Neural progenitor cell (in vitro differentiated cells): Measurements from ENCODE around the gene COL15A1. TPM values are rescaled to one million over a fixed set of nuclear protein-coding genes. Genes with fewer than 3 reads are reported as not detected.

ENCODE experiments used
- DNase-seq: peaks from one replicate; pipeline ENCODE4 v3.0.0-alpha.2; 2016; ENCODE audit warnings: low spot score
- H2AFZ ChIP-seq: fragments of 200-600 bp; sonication (generic); replicated peaks from 2 replicates; pipeline ENCODE4 v1.6.1; 2016; ENCODE audit warnings: antibody characterized with exemption
- H3F3A ChIP-seq: fragments of 200-600 bp; sonication (generic); 2 replicates; pipeline ENCODE4 v1.6.1; 2016; ENCODE audit warnings: antibody characterized with exemption, low read depth
- H3K27ac ChIP-seq: fragments of 200-600 bp; sonication (generic); 2 replicates; pipeline ENCODE4 v1.5.1; 2016; ENCODE audit warnings: mild to moderate bottlenecking
- H3K27me3 ChIP-seq: fragments of 200-600 bp; sonication (generic); 2 replicates; pipeline ENCODE4 v1.6.1; 2016; ENCODE audit warnings: mild to moderate bottlenecking, moderate library complexity
- H3K36me3 ChIP-seq: fragments of 200-600 bp; sonication (generic); 2 replicates; pipeline ENCODE4 v1.5.1; 2016
- H3K4me1 ChIP-seq: fragments of 200-600 bp; sonication (generic); 2 replicates; pipeline ENCODE4 v1.6.1; 2016; ENCODE audit warnings: mixed run types
- H3K4me2 ChIP-seq: fragments of 200-600 bp; sonication (generic); 2 replicates; pipeline ENCODE4 v1.6.1; 2016
- H3K4me3 ChIP-seq: fragments of 200-600 bp; sonication (generic); 2 replicates; pipeline ENCODE4 v1.5.1; 2016
- H3K79me2 ChIP-seq: fragments of 200-600 bp; sonication (generic); 2 replicates; pipeline ENCODE4 v1.6.1; 2016; ENCODE audit warnings: low read depth
- H3K9ac ChIP-seq: fragments of 200-600 bp; sonication (generic); 2 replicates; pipeline ENCODE4 v1.6.1; 2016
- H3K9me3 ChIP-seq: fragments of 200-600 bp; sonication (generic); 2 replicates; pipeline ENCODE4 v1.5.1; 2016; ENCODE audit warnings: low read depth
- H4K20me1 ChIP-seq: fragments of 200-600 bp; sonication (generic); 2 replicates; pipeline ENCODE4 v1.6.1; 2016; ENCODE audit warnings: low read depth
- H3K27ac Mint-ChIP-seq: 3 replicates; pipeline ENCODE4 v1.8.0; 2021; ENCODE audit warnings: mixed read lengths
- H3K27me3 Mint-ChIP-seq: 2 replicates; pipeline ENCODE4 v1.8.0; 2022; ENCODE audit warnings: low read depth, mild to moderate bottlenecking, inconsistent platforms, moderate library complexity, mixed read lengths; ENCODE audit not compliant: insufficient read depth
- H3K36me3 Mint-ChIP-seq: 3 replicates; pipeline ENCODE4 v1.8.0; 2021; ENCODE audit warnings: mixed read lengths
- H3K4me1 Mint-ChIP-seq: 3 replicates; pipeline ENCODE4 v1.8.0; 2021; ENCODE audit warnings: mixed read lengths
- H3K4me3 Mint-ChIP-seq: 3 replicates; pipeline ENCODE4 v1.8.0; 2021; ENCODE audit warnings: mild to moderate bottlenecking, moderate library complexity, mixed read lengths
- H3K9me3 Mint-ChIP-seq: 3 replicates; pipeline ENCODE4 v1.8.0; 2020; ENCODE audit warnings: mixed read lengths
- EZH2 ChIP-seq: fragments of 200-600 bp; sonication (generic); IDR thresholded peaks from 2 replicates; pipeline ENCODE4 v1.6.1; 2017; ENCODE audit warnings: antibody characterized with exemption, mild to moderate bottlenecking, moderate library complexity
- EZH2phosphoT487 ChIP-seq: fragments of 200-600 bp; sonication (generic); IDR thresholded peaks from 2 replicates; pipeline ENCODE4 v1.6.1; 2017; ENCODE audit warnings: antibody characterized with exemption
- total RNA-seq: library from RNA; depleted of rRNA; stranded (reverse); fragments of >200 nt; gene quantifications from 2 replicates; pipeline ENCODE4 v1.2.3, GENCODE V29; 2015; ENCODE audit warnings: low replicate concordance
- TF ChIP-seq, protein P1 (sequence below): fragments of 200-600 bp; sonication (generic); IDR thresholded peaks from 2 replicates; pipeline ENCODE4 v1.5.1; 2017; ENCODE audit warnings: antibody characterized with exemption, mild to moderate bottlenecking

The COL15A1 gene
- total RNA-seq, 1 donor from 2014 or later: 3.2 TPM

DNA sequence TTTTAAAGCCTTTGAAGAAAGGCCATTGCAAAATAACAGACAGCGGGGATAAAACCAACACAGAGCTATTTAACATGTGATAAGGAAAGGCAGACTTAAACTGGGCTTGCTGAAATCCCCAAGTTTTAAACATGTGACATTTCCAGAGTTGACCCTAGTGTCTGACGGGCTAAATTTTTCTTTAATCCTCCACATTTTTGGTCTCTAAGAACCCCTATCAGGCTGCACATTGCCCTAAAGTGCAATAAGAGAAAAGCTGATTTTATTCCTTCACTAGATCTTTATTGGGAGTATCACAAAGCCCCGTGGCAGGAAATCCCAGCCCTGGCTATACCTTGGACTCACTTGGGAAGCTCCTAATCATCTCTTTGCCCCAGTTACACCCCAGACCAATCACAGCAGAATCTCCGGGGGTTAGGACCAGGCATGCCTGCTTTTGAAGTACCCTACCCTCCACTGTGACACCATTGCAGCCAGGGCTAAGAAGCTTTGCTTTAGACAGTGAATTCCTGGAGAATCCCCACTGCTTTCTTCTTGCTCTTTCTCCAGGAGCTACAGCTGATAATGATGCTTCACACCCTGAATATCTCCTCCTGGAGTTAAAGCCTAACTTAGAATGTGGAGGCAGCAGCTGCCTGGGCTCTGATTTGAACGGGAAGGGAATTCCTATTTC lies 20.1 kb upstream of the COL15A1 start:
- no peaks in the 10 kb centered on the region for H3K36me3 ChIP-seq
- no peaks in the 10 kb centered on the region for H3K36me3 Mint-ChIP-seq
- DNase-seq: peak; percentile 49
- H3K27me3 ChIP-seq: no peaks in the 10 kb centered on the region
- H3K27me3 Mint-ChIP-seq: peaks cover 4% of the 10 kb centered on the region
- H4K20me1 ChIP-seq: no peaks in the 10 kb centered on the region
- no peaks in the 10 kb centered on the region for H3K79me2 ChIP-seq
- H3K27ac ChIP-seq: no peak overlapping the region
- no peaks in the 10 kb centered on the region for H3K9me3 Mint-ChIP-seq
- H3K4me2 ChIP-seq: peak overlapping the region; percentile 8
- peaks cover 31% of the 10 kb centered on the region for H3K4me1 ChIP-seq
- no peak overlapping the region for H3K4me3 Mint-ChIP-seq
- H3K9me3 ChIP-seq: no peaks in the 10 kb centered on the region
- no peak overlapping the region for H3K27ac Mint-ChIP-seq
- no peak overlapping the region for H3K4me3 ChIP-seq
- peaks cover 16% of the 10 kb centered on the region for H3F3A ChIP-seq
- H2AFZ ChIP-seq: no peak overlapping the region
- H3K4me1 Mint-ChIP-seq: peaks cover 30% of the 10 kb centered on the region
- no peak overlapping the region for H3K9ac ChIP-seq
- TF ChIP-seq EZH2phosphoT487 (no peak), EZH2 (no peak)
- TF ChIP-seq, protein P1, sequence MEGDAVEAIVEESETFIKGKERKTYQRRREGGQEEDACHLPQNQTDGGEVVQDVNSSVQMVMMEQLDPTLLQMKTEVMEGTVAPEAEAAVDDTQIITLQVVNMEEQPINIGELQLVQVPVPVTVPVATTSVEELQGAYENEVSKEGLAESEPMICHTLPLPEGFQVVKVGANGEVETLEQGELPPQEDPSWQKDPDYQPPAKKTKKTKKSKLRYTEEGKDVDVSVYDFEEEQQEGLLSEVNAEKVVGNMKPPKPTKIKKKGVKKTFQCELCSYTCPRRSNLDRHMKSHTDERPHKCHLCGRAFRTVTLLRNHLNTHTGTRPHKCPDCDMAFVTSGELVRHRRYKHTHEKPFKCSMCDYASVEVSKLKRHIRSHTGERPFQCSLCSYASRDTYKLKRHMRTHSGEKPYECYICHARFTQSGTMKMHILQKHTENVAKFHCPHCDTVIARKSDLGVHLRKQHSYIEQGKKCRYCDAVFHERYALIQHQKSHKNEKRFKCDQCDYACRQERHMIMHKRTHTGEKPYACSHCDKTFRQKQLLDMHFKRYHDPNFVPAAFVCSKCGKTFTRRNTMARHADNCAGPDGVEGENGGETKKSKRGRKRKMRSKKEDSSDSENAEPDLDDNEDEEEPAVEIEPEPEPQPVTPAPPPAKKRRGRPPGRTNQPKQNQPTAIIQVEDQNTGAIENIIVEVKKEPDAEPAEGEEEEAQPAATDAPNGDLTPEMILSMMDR: no peak

DNA sequence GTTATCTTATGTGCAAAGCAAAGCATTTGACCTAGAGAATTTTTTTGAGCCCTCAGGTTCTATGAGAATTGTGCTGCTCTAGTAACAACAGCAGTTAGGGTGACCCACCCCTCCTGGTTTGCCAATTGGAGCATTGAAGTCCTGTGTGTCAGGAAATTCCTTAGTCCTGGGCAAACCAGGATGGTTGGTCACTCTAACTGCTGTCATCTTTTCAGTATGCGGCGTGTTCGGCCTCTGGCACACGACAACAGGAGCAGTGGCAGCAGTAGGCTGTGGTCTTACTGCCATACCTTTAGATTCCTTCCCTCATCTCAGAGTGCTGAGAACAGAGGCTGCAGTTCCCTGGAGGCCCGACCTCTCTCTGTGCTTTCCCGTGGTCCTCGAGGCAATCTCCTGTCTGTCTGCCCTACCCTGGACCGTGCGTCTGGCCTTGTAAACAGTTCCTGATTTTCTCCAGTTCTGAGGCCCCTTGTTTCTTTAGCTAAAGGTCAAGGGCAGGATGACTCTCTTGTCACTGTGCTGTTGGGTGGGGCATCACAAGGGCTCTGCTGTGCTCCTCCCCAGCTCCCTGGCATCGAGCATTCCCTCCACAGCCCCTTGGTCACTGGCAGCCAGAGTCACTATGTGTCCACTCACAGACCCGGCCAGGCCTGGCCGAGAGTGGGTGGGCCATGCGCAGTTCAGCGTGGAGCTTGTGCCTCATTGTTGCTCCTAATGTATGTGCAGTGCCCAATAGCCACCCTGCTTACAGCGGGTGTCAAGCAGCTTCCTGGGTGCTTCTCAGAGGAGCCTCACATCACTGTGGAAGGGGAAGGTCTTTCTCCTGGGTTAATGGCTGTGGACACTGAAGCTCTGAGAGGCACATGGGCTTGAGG lies 18.5 kb upstream of the COL15A1 start:
- H3K4me3 ChIP-seq: no peak overlapping the region
- no peak for DNase-seq
- H3K4me1 Mint-ChIP-seq: peaks cover 30% of the 10 kb centered on the region

DNA sequence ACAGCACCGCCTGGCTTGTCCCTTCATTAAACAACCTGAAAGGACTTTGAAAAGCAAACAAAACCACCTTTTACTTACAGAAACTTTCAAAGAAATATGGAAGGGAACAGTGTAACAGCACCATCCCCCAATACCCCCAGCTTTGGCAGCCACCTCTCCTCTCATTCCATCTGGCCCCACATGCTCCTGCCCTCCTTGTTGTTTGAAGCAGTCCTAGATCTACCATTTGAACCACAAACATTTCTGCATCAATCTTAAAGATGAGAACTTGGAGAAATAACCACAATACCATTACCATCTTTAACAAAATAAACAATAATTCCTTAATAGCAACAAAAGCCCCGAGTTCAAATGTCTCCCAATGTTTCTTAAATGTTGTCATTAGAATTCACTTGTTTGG lies 17.8 kb upstream of the COL15A1 start:
- no peaks in the 10 kb centered on the region for H4K20me1 ChIP-seq
- no peaks in the 10 kb centered on the region for H3K36me3 Mint-ChIP-seq
- no peaks in the 10 kb centered on the region for H3K9me3 ChIP-seq
- peaks cover 32% of the 10 kb centered on the region for H3K4me1 ChIP-seq
- no peak for DNase-seq
- no peak overlapping the region for H3K4me2 ChIP-seq
- H3K27ac Mint-ChIP-seq: no peak overlapping the region
- no peaks in the 10 kb centered on the region for H3K9me3 Mint-ChIP-seq
- no peak overlapping the region for H3K27ac ChIP-seq
- no peak overlapping the region for H3K9ac ChIP-seq
- H3K79me2 ChIP-seq: no peaks in the 10 kb centered on the region
- H3K27me3 Mint-ChIP-seq: peaks cover 4% of the 10 kb centered on the region
- TF ChIP-seq, protein P1: no peak
- TF ChIP-seq EZH2 (no peak), EZH2phosphoT487 (no peak)
- H3K4me3 ChIP-seq: no peak overlapping the region
- H3K27me3 ChIP-seq: no peaks in the 10 kb centered on the region
- H3F3A ChIP-seq: peaks cover 16% of the 10 kb centered on the region
- peaks cover 30% of the 10 kb centered on the region for H3K4me1 Mint-ChIP-seq
- no peak overlapping the region for H3K4me3 Mint-ChIP-seq
- no peak overlapping the region for H2AFZ ChIP-seq
- no peaks in the 10 kb centered on the region for H3K36me3 ChIP-seq

More for the DNA sequence above, 18.5 kb upstream of the COL15A1 start:
- H4K20me1 ChIP-seq: no peaks in the 10 kb centered on the region
- no peak overlapping the region for H3K27ac ChIP-seq
- H3K4me2 ChIP-seq: no peak overlapping the region
- TF ChIP-seq EZH2phosphoT487: no peak
- TF ChIP-seq EZH2: no peak
- TF ChIP-seq, protein P1: no peak
- no peaks in the 10 kb centered on the region for H3K36me3 ChIP-seq
- no peak overlapping the region for H3K9ac ChIP-seq
- no peak overlapping the region for H2AFZ ChIP-seq
- no peaks in the 10 kb centered on the region for H3K9me3 Mint-ChIP-seq
- peaks cover 31% of the 10 kb centered on the region for H3K4me1 ChIP-seq
- H3K27me3 ChIP-seq: no peaks in the 10 kb centered on the region
- H3K36me3 Mint-ChIP-seq: no peaks in the 10 kb centered on the region
- H3K27me3 Mint-ChIP-seq: peaks cover 4% of the 10 kb centered on the region
- H3K4me3 Mint-ChIP-seq: no peak overlapping the region
- H3K79me2 ChIP-seq: no peaks in the 10 kb centered on the region
- H3F3A ChIP-seq: peaks cover 16% of the 10 kb centered on the region
- H3K27ac Mint-ChIP-seq: peak overlapping the region; percentile 35
- no peaks in the 10 kb centered on the region for H3K9me3 ChIP-seq
